Neural cell (in vitro differentiated cells): ENCODE measurements around the gene MYO9B. TPM values are rescaled to one million over a fixed set of nuclear protein-coding genes. Genes with fewer than 3 reads are reported as not detected.

ENCODE experiments used
- H2AFZ ChIP-seq: fragments of 200-600, 300-800 bp; sonication (generic), shearing (Covaris generic); 2 replicates; pipeline ENCODE4 v1.6.0; 2014; ENCODE audit warnings: low read depth, mild to moderate bottlenecking, antibody characterized with exemption, low read length, moderate library complexity
- H3F3A ChIP-seq: fragments of 200-600 bp; shearing (Covaris generic); 2 replicates; pipeline ENCODE4 v1.6.1; 2016; ENCODE audit warnings: mild to moderate bottlenecking, moderate library complexity, mixed read lengths, antibody characterized with exemption, low read length; ENCODE audit not compliant: insufficient read depth, poor library complexity, severe bottlenecking
- H3K27ac ChIP-seq: fragments of 200-600, 300-800 bp; sonication (generic), shearing (Covaris generic); 2 replicates; pipeline ENCODE4 v1.5.1; 2014; ENCODE audit warnings: mild to moderate bottlenecking, low read length, moderate library complexity
- H3K27me3 ChIP-seq: fragments of 300-800, 200-600 bp; sonication (generic), shearing (Covaris generic); 2 replicates; pipeline ENCODE4 v1.6.0; 2014; ENCODE audit warnings: mild to moderate bottlenecking, low read depth, low read length, moderate library complexity; ENCODE audit not compliant: insufficient read depth
- H3K36me3 ChIP-seq: fragments of 300-800, 200-600 bp; sonication (generic), shearing (Covaris generic); 2 replicates; pipeline ENCODE4 v1.5.1; 2014; ENCODE audit warnings: mild to moderate bottlenecking, antibody characterized with exemption, low read length, moderate library complexity; ENCODE audit not compliant: insufficient read depth
- H3K4me2 ChIP-seq: fragments of 300-800, 200-600 bp; sonication (generic), shearing (Covaris generic); 2 replicates; pipeline ENCODE4 v1.6.0; 2014; ENCODE audit warnings: mild to moderate bottlenecking, low read length
- H3K4me3 ChIP-seq: fragments of 300-800, 200-600 bp; sonication (generic), shearing (Covaris generic); 2 replicates; pipeline ENCODE4 v1.5.1; 2014; ENCODE audit warnings: mild to moderate bottlenecking, low read length, moderate library complexity
- H3K79me2 ChIP-seq: fragments of 200-600 bp; shearing (Covaris generic); replicated peaks from 2 replicates; pipeline ENCODE4 v1.6.0; 2014; ENCODE audit warnings: mild to moderate bottlenecking, low read length, moderate library complexity; ENCODE audit not compliant: insufficient read depth
- H3K9ac ChIP-seq: fragments of 300-800, 200-600 bp; sonication (generic), shearing (Covaris generic); 2 replicates; pipeline ENCODE4 v1.6.1; 2016; ENCODE audit warnings: mild to moderate bottlenecking, low read length, mixed read lengths
- H3K9me2 ChIP-seq: fragments of 200-600 bp; shearing (Covaris generic); 2 replicates; pipeline ENCODE4 v1.6.1; 2016; ENCODE audit warnings: mild to moderate bottlenecking, low read length, mixed read lengths; ENCODE audit not compliant: insufficient read depth
- H3K9me3 ChIP-seq: fragments of 200-600, 300-800 bp; sonication (generic), shearing (Covaris generic); 2 replicates; pipeline ENCODE4 v1.6.1; 2016; ENCODE audit warnings: mild to moderate bottlenecking, mixed run types, low read length, moderate library complexity, mixed read lengths
- H4K20me1 ChIP-seq: fragments of 200-600 bp; shearing (Covaris generic); 2 replicates; pipeline ENCODE4 v1.6.1; 2016; ENCODE audit warnings: mild to moderate bottlenecking, mixed run types; ENCODE audit not compliant: insufficient read depth
- EP300 ChIP-seq: fragments of 450-650 bp; conservative IDR thresholded peaks from 2 replicates; pipeline ENCODE4 v1.6.1; 2014; ENCODE audit warnings: antibody characterized with exemption, mild to moderate bottlenecking, moderate library complexity; ENCODE audit not compliant: poor library complexity, severe bottlenecking
- EZH2 ChIP-seq: fragments of 200-600, 300-800 bp; shearing (Covaris generic), sonication (generic); IDR thresholded peaks from 2 replicates; pipeline ENCODE4 v1.6.1; 2014; ENCODE audit warnings: antibody characterized with exemption, low read length, borderline replicate concordance, mild to moderate bottlenecking; ENCODE audit not compliant: insufficient read depth, poor library complexity, severe bottlenecking
- MXI1 ChIP-seq: fragments of 450-650 bp; conservative IDR thresholded peaks from 2 replicates; pipeline ENCODE4 v1.6.1; 2014; ENCODE audit warnings: antibody characterized with exemption, mild to moderate bottlenecking; ENCODE audit not compliant: poor library complexity, severe bottlenecking
- POLR2AphosphoS5 ChIP-seq: IDR thresholded peaks from 2 replicates; pipeline ENCODE4 v1.6.1; 2012
- RAD21 ChIP-seq: fragments of 450-650 bp; conservative IDR thresholded peaks from 2 replicates; pipeline ENCODE4 v1.6.1; 2014; ENCODE audit warnings: antibody characterized with exemption, mild to moderate bottlenecking, moderate library complexity
- REST ChIP-seq: IDR thresholded peaks from 2 replicates; pipeline ENCODE4 v1.6.1; 2012; ENCODE audit warnings: borderline replicate concordance
- SMC3 ChIP-seq: fragments of 450-650 bp; conservative IDR thresholded peaks from 2 replicates; pipeline ENCODE4 v1.6.1; 2014; ENCODE audit warnings: antibody characterized with exemption, mild to moderate bottlenecking, moderate library complexity; ENCODE audit not compliant: poor library complexity
- TAF1 ChIP-seq: IDR thresholded peaks from 2 replicates; pipeline ENCODE4 v1.6.1; 2012; ENCODE audit warnings: low read depth
- polyA plus RNA-seq: library from polyadenylated mRNA; depleted of rRNA; stranded (reverse); fragments of >200 nt; gene quantifications from 2 replicates; pipeline ENCODE4 v1.2.3, GENCODE V29; 2014
- TF ChIP-seq, protein P1 (sequence below): fragments of 450-650 bp; IDR thresholded peaks from 2 replicates; pipeline ENCODE4 v1.5.1; 2014; ENCODE audit warnings: antibody characterized with exemption, mild to moderate bottlenecking, moderate library complexity; ENCODE audit not compliant: poor library complexity, severe bottlenecking

The MYO9B gene
- polyA plus RNA-seq, 1 donor from 2014 or later, result 27.2 TPM

- Histone ChIP-seq H3K9me3 (no peaks in the 10 kb centered on the region), H3K4me3 (peak overlapping the region; percentile 94), H3K4me2 (peak overlapping the region; percentile 82), H3K27me3 (no peaks in the 10 kb centered on the region), H3F3A (no peaks in the 10 kb centered on the region), H3K36me3 (no peaks in the 10 kb centered on the region), H3K27ac (peak overlapping the region; percentile 43), H4K20me1 (no peaks in the 10 kb centered on the region), H3K9ac (peak overlapping the region; percentile 63), H2AFZ (peak overlapping the region; percentile 96), H3K9me2 (no peaks in the 10 kb centered on the region), H3K79me2 (peaks cover 33% of the 10 kb centered on the region)
- TF ChIP-seq EZH2 (no peak), TAF1 (no peak)
Measured at GRCh38 chr19:17074634-17075034, 943 bp upstream of the MYO9B start.

GRCh38 chr19:17075864-17076542 lies 426 bp downstream of the MYO9B start:
- Histone ChIP-seq H3F3A (no peaks in the 10 kb centered on the region), H3K27ac (peak overlapping the region; percentile 70), H2AFZ (peak overlapping the region; percentile 65), H3K9me3 (no peaks in the 10 kb centered on the region), H3K9me2 (no peaks in the 10 kb centered on the region), H3K4me2 (peak overlapping the region; percentile 55), H3K36me3 (no peaks in the 10 kb centered on the region), H3K4me3 (peak overlapping the region; percentile 94), H3K9ac (peak overlapping the region; percentile 75), H3K27me3 (no peaks in the 10 kb centered on the region), H4K20me1 (no peaks in the 10 kb centered on the region), H3K79me2 (peaks cover 38% of the 10 kb centered on the region)
- TF ChIP-seq MXI1 (no peak), SMC3 (no peak), TAF1 (no peak), RAD21 (no peak), REST (no peak), EP300 (no peak), POLR2AphosphoS5 (no peak), EZH2 (no peak)
- TF ChIP-seq, protein P1, sequence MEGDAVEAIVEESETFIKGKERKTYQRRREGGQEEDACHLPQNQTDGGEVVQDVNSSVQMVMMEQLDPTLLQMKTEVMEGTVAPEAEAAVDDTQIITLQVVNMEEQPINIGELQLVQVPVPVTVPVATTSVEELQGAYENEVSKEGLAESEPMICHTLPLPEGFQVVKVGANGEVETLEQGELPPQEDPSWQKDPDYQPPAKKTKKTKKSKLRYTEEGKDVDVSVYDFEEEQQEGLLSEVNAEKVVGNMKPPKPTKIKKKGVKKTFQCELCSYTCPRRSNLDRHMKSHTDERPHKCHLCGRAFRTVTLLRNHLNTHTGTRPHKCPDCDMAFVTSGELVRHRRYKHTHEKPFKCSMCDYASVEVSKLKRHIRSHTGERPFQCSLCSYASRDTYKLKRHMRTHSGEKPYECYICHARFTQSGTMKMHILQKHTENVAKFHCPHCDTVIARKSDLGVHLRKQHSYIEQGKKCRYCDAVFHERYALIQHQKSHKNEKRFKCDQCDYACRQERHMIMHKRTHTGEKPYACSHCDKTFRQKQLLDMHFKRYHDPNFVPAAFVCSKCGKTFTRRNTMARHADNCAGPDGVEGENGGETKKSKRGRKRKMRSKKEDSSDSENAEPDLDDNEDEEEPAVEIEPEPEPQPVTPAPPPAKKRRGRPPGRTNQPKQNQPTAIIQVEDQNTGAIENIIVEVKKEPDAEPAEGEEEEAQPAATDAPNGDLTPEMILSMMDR, result no peak
